ENCODE results near the gene MT1A.

Gene MT1A

GRCh38 chr16:56681939-56682702 lies 43.7 kb downstream of the MT1A start, which contains the start of gene MT1X:
TSS of gene MT1X (plus strand) at chr16:56682470. CDS start at chr16:56682541, 71 bp downstream.
- peak; percentile 78 for DNase-seq

- no peak for DNase-seq
These were observed 44.4 kb downstream of the MT1A start for GRCh38 chr16:56682703-56683397.

GRCh38 chr16:56683424-56684172 lies 45.1 kb downstream of the MT1A start:
- no peak for DNase-seq

GRCh38 chr16:56684256-56684925 lies 45.9 kb downstream of the MT1A start:
- no peak for DNase-seq

- no peak for DNase-seq
These were observed 46.6 kb downstream of the MT1A start for GRCh38 chr16:56684926-56685590.

GRCh38 chr16:56686758-56687157 lies 48.3 kb downstream of the MT1A start:
- DNase-seq, result no peak

GRCh38 chr16:56688762-56689161 lies 50.3 kb downstream of the MT1A start:
- no peak for DNase-seq

- DNase-seq, result no peak
These were observed 50.7 kb downstream of the MT1A start for GRCh38 chr16:56689171-56689570.

Measured in DMS153 (cell line).